Dermis blood vessel endothelial cell (primary cell): ENCODE measurements around the gene ZC3H12D. TPM values are rescaled to one million over a fixed set of nuclear protein-coding genes. Genes with fewer than 3 reads are reported as not detected.

Experiments used
- DNase-seq: peaks from one replicate; pipeline ENCODE4 v3.0.0; 2010
- total RNA-seq: library from RNA; depleted of rRNA; stranded (reverse); fragments of >200 nt; gene quantifications from 2 replicates; pipeline ENCODE4 v1.2.3, GENCODE V29; 2014

Gene ZC3H12D
- total RNA-seq, 1 donor from 2014 or later = 0.17 TPM

- DNase-seq = no peak
Observed at GRCh38 chr6:149440735-149441671, 43.8 kb downstream of the ZC3H12D start.

GRCh38 chr6:149439626-149440025 is 45.2 kb downstream of the ZC3H12D start:
- no peak for DNase-seq

GRCh38 chr6:149438855-149439254 is 46.0 kb downstream of the ZC3H12D start:
- DNase-seq = no peak

GRCh38 chr6:149437212-149437611 is 47.6 kb downstream of the ZC3H12D start:
- DNase-seq = no peak

GRCh38 chr6:149436647-149437046 is 48.2 kb downstream of the ZC3H12D start:
- DNase-seq = no peak

GRCh38 chr6:149435919-149436586 is 48.8 kb downstream of the ZC3H12D start:
- DNase-seq = no peak

GRCh38 chr6:149433881-149434280 is 50.9 kb downstream of the ZC3H12D start:
- no peak for DNase-seq

GRCh38 chr6:149433405-149433804 is 51.4 kb downstream of the ZC3H12D start:
- no peak for DNase-seq

- DNase-seq = peak; percentile 91
Observed at GRCh38 chr6:149431905-149432775, 52.7 kb downstream of the ZC3H12D start.

- no peak for DNase-seq
Observed at GRCh38 chr6:149429427-149430360, 55.1 kb downstream of the ZC3H12D start.

GRCh38 chr6:149428606-149429005 is 56.2 kb downstream of the ZC3H12D start:
- DNase-seq = no peak

GRCh38 chr6:149425754-149426153 is 59.1 kb downstream of the ZC3H12D start:
- DNase-seq = no peak

- no peak for DNase-seq
Observed at GRCh38 chr6:149425224-149425623, 59.6 kb downstream of the ZC3H12D start.

- no peak for DNase-seq
Observed at GRCh38 chr6:149423964-149424440, 60.8 kb downstream of the ZC3H12D start.

GRCh38 chr6:149422581-149422980 is 62.2 kb downstream of the ZC3H12D start:
- DNase-seq = no peak

GRCh38 chr6:149421132-149421531 is 63.7 kb downstream of the ZC3H12D start:
- DNase-seq = no peak

GRCh38 chr6:149419696-149420404 is 65.0 kb downstream of the ZC3H12D start:
- DNase-seq = no peak

GRCh38 chr6:149414821-149415220 is 70.0 kb downstream of the ZC3H12D start:
- DNase-seq = no peak

GRCh38 chr6:149414009-149414408 is 70.8 kb downstream of the ZC3H12D start:
- DNase-seq = no peak

GRCh38 chr6:149410557-149410956 is 74.3 kb downstream of the ZC3H12D start:
- no peak for DNase-seq

- no peak for DNase-seq
Observed at GRCh38 chr6:149409617-149410016, 75.2 kb downstream of the ZC3H12D start.
